Vagina (tissue), 2 donors: ENCODE data around the gene ZFYVE9.

Experiments
- CTCF ChIP-seq, 3 experiments: fragments of 450-650 bp in 2 of 3; fragments of 200-600 bp in 1 of 3; sonication (generic) in 1 of 3; IDR thresholded peaks; one replicate each; pipeline ENCODE4 v1.5.1; 2017 to 2019; ENCODE audit warnings: antibody characterized with exemption in 3 of 3, mild to moderate bottlenecking in 2 of 3, moderate library complexity in 2 of 3
- POLR2A ChIP-seq, 2 donors: fragments of 450-650 bp; IDR thresholded peaks; one replicate each; pipeline ENCODE4 v1.6.1; 2017; ENCODE audit warnings: antibody characterized with exemption in 2 of 2, mild to moderate bottlenecking in 2 of 2, moderate library complexity in 2 of 2

- no peak for TF ChIP-seq CTCF (IDR thresholded peaks at IDR 0.05)
- TF ChIP-seq POLR2A (IDR thresholded peaks at IDR 0.05), result no peak
Measured at GRCh38 chr1:52189898-52190480, 48.1 kb downstream of the ZFYVE9 start.
